Measurements from ENCODE around the gene MYH11.

DNA sequence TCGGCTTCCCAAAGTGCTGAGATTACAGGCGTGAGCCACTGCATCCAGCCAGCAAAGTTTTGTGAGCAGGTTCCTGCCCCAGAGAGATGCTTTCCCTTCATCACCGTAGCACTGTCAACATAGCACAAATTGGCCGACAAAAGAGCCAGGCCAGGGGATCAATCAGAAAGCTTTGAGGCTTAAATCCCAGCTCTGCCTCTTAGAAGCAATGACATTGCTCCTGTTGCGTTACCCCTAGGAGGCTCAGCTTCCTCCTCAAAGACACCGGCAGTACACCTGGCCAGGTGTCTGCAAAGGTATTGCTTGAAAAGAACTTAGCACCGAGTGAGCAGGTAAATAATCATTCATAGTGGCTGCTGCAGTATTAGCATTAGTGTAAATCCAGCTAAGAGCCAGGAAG is 120.3 kb downstream of the MYH11 start:
- TF ChIP-seq, protein P1, sequence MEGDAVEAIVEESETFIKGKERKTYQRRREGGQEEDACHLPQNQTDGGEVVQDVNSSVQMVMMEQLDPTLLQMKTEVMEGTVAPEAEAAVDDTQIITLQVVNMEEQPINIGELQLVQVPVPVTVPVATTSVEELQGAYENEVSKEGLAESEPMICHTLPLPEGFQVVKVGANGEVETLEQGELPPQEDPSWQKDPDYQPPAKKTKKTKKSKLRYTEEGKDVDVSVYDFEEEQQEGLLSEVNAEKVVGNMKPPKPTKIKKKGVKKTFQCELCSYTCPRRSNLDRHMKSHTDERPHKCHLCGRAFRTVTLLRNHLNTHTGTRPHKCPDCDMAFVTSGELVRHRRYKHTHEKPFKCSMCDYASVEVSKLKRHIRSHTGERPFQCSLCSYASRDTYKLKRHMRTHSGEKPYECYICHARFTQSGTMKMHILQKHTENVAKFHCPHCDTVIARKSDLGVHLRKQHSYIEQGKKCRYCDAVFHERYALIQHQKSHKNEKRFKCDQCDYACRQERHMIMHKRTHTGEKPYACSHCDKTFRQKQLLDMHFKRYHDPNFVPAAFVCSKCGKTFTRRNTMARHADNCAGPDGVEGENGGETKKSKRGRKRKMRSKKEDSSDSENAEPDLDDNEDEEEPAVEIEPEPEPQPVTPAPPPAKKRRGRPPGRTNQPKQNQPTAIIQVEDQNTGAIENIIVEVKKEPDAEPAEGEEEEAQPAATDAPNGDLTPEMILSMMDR (IDR thresholded peaks at IDR 0.05): no peak
- TF ChIP-seq POLR2A (IDR thresholded peaks at IDR 0.05): no peak

Measured in thyroid gland (tissue), 4 donors.